Loucy (cell line): ENCODE data around the gene AP5Z1.

Source experiments
- H2AFZ ChIP-seq: fragments of 200-600 bp; sonication (generic); 2 replicates; pipeline ENCODE4 v1.6.0; 2016; ENCODE audit warnings: antibody characterized with exemption, mild to moderate bottlenecking, low read length, moderate library complexity
- H3F3A ChIP-seq: fragments of 200-600 bp; 2 replicates; pipeline ENCODE4 v1.6.0; 2016; ENCODE audit warnings: antibody characterized with exemption, low read depth, mild to moderate bottlenecking
- H3K27me3 ChIP-seq: fragments of 200-600 bp; sonication (generic); 2 replicates; pipeline ENCODE4 v1.6.1; 2014; ENCODE audit warnings: low read length, mild to moderate bottlenecking; ENCODE audit not compliant: insufficient read depth, poor library complexity, severe bottlenecking
- H3K36me3 ChIP-seq: fragments of 200-600 bp; sonication (generic); 2 replicates; pipeline ENCODE4 v1.6.1; 2016; ENCODE audit warnings: low read length; ENCODE audit not compliant: insufficient read depth
- H3K4me1 ChIP-seq: fragments of 200-600 bp; sonication (generic); 2 replicates; pipeline ENCODE4 v1.5.1; 2014; ENCODE audit warnings: low read length, mild to moderate bottlenecking; ENCODE audit not compliant: insufficient read depth, poor library complexity, severe bottlenecking
- H3K4me2 ChIP-seq: fragments of 200-600 bp; sonication (generic); 2 replicates; pipeline ENCODE4 v1.6.0; 2014; ENCODE audit warnings: antibody characterized with exemption, low read length, low read depth, mild to moderate bottlenecking; ENCODE audit not compliant: poor library complexity, severe bottlenecking
- H3K4me3 ChIP-seq: fragments of 200-600 bp; sonication (generic); 2 replicates; pipeline ENCODE4 v1.5.1; 2014; ENCODE audit warnings: low read length, mild to moderate bottlenecking, mixed read lengths; ENCODE audit not compliant: poor library complexity, severe bottlenecking
- H3K79me2 ChIP-seq: fragments of 200-600 bp; sonication (generic); 2 replicates; pipeline ENCODE4 v1.6.1; 2014; ENCODE audit warnings: low read length; ENCODE audit not compliant: insufficient read depth
- H3K9ac ChIP-seq: fragments of 200-600 bp; sonication (generic); 2 replicates; pipeline ENCODE4 v1.6.0; 2014; ENCODE audit warnings: mild to moderate bottlenecking, low read depth, low read length, moderate library complexity; ENCODE audit not compliant: poor library complexity, severe bottlenecking
- H3K9me2 ChIP-seq: fragments of 200-600 bp; sonication (generic); replicated peaks from 2 replicates; pipeline ENCODE4 v1.6.1; 2016; ENCODE audit warnings: low read depth, low read length, mixed read lengths
- H3K9me3 ChIP-seq: fragments of 200-600 bp; sonication (generic); 2 replicates; pipeline ENCODE4 v1.6.1; 2014; ENCODE audit warnings: mild to moderate bottlenecking, antibody characterized with exemption, low read length, low read depth; ENCODE audit not compliant: insufficient read depth
- H4K20me1 ChIP-seq: fragments of 200-600 bp; sonication (generic); 2 replicates; pipeline ENCODE4 v1.6.0; 2014; ENCODE audit warnings: antibody characterized with exemption, low read length, mild to moderate bottlenecking; ENCODE audit not compliant: insufficient read depth, poor library complexity, severe bottlenecking
- CTCF ChIP-seq: fragments of 200-600 bp; sonication (generic); conservative IDR thresholded peaks from 2 replicates; pipeline ENCODE4 v1.5.1; 2014; ENCODE audit warnings: mild to moderate bottlenecking, antibody characterized with exemption, low read length
- EZH2phosphoT487 ChIP-seq: fragments of 200-600 bp; IDR thresholded peaks from 2 replicates; pipeline ENCODE4 v1.6.1; 2018; ENCODE audit warnings: antibody characterized with exemption, mild to moderate bottlenecking, moderate library complexity, borderline replicate concordance

AP5Z1 gene

GRCh38 chr7:4744391-4745264 lies 30.8 kb upstream of the AP5Z1 start:
- no peak for TF ChIP-seq EZH2phosphoT487
- TF ChIP-seq CTCF = no peak
- no peak overlapping the region for H3K4me2 ChIP-seq
- H2AFZ ChIP-seq = no peak overlapping the region
- no peaks in the 10 kb centered on the region for H4K20me1 ChIP-seq
- H3K4me3 ChIP-seq = no peak overlapping the region
- H3K9me2 ChIP-seq = no peaks in the 10 kb centered on the region
- no peaks in the 10 kb centered on the region for H3K27me3 ChIP-seq
- no peaks in the 10 kb centered on the region for H3K4me1 ChIP-seq
- H3K9ac ChIP-seq = no peak overlapping the region
- peaks cover 44% of the 10 kb centered on the region; the same call in 1 of the 2 replicates for H3K36me3 ChIP-seq
- H3K9me3 ChIP-seq = no peaks in the 10 kb centered on the region
- H3F3A ChIP-seq = no peaks in the 10 kb centered on the region
- H3K79me2 ChIP-seq = peaks cover 4% of the 10 kb centered on the region; the same call in 1 of the 2 replicates

GRCh38 chr7:4745265-4745919 lies 30.0 kb upstream of the AP5Z1 start:
- H2AFZ ChIP-seq = no peak overlapping the region

More at GRCh38 chr7:4745265-4745919, 30.0 kb upstream of the AP5Z1 start:
- Histone ChIP-seq H3K4me1 (no peaks in the 10 kb centered on the region), H3K4me2 (no peak overlapping the region), H4K20me1 (no peaks in the 10 kb centered on the region), H3K79me2 (peaks cover 4% of the 10 kb centered on the region; the same call in 1 of the 2 replicates), H3K27me3 (no peaks in the 10 kb centered on the region), H3K9me2 (no peaks in the 10 kb centered on the region), H3K4me3 (no peak overlapping the region), H3K9ac (no peak overlapping the region), H3K9me3 (no peaks in the 10 kb centered on the region), H3F3A (no peaks in the 10 kb centered on the region), H3K36me3 (peaks cover 49% of the 10 kb centered on the region; the same call in 1 of the 2 replicates)
- no peak for TF ChIP-seq CTCF
- no peak for TF ChIP-seq EZH2phosphoT487
